Measurements from ENCODE around the gene TTC4. TPM values are rescaled to one million over a fixed set of nuclear protein-coding genes. Genes with fewer than 3 reads are reported as not detected.

Gene TTC4
- total RNA-seq, 4 donors from 2014 or later = 14.6 to 29.7 (median 20.8) TPM

- Histone ChIP-seq H3K36me3 (peaks cover 0 to 8% (median 0%) of the 10 kb centered on the region in 3 donors), H3K4me3 (no peak overlapping the region), H3K27me3 (no peaks in the 10 kb centered on the region), H3K4me1 (no peaks in the 10 kb centered on the region), H3K27ac (no peak overlapping the region), H3K9me3 (peaks cover 0 to 1% (median 0%) of the 10 kb centered on the region in 4 donors)
- TF ChIP-seq CTCF (IDR thresholded peaks at IDR 0.05) = no peak
- no peak for TF ChIP-seq EP300 (IDR thresholded peaks at IDR 0.05)
- TF ChIP-seq POLR2A (IDR thresholded peaks at IDR 0.05) = no peak
- 67 to 72% methylated on average over 14 of the region's 17 CpGs for WGBS, 2 donors
- no peak for DNase-seq (ENCODE audit: low spot score in 2 of 2)
Observed at GRCh38 chr1:54678776-54679643, 36.7 kb upstream of the TTC4 start.

- peaks cover 0 to under 1% (median 0%) of the 10 kb centered on the region in 3 donors for H3K36me3 ChIP-seq
- 78 to 81% methylated on average over 7 of the region's 7 CpGs for WGBS, 2 donors
- H3K27me3 ChIP-seq = no peaks in the 10 kb centered on the region
- no peak for DNase-seq (ENCODE audit: low spot score in 2 of 2)
- no peak overlapping the region for H3K4me3 ChIP-seq
- no peaks in the 10 kb centered on the region for H3K9me3 ChIP-seq
- TF ChIP-seq EP300 (IDR thresholded peaks at IDR 0.05) (no peak), CTCF (IDR thresholded peaks at IDR 0.05) (no peak), POLR2A (IDR thresholded peaks at IDR 0.05) (no peak)
- H3K27ac ChIP-seq = no peak overlapping the region
- no peaks in the 10 kb centered on the region for H3K4me1 ChIP-seq
Observed at GRCh38 chr1:54679706-54680105, 36.0 kb upstream of the TTC4 start.

GRCh38 chr1:54680387-54680786 lies 35.3 kb upstream of the TTC4 start:
- TF ChIP-seq CTCF (IDR thresholded peaks at IDR 0.05) (no peak), POLR2A (IDR thresholded peaks at IDR 0.05) (no peak), EP300 (IDR thresholded peaks at IDR 0.05) (no peak)
- Histone ChIP-seq H3K4me3 (no peak overlapping the region), H3K9me3 (no peaks in the 10 kb centered on the region), H3K27me3 (no peaks in the 10 kb centered on the region), H3K27ac (no peak overlapping the region), H3K4me1 (no peaks in the 10 kb centered on the region), H3K36me3 (no peaks in the 10 kb centered on the region)
- no peak for DNase-seq (ENCODE audit: low spot score in 2 of 2)
- WGBS, 2 donors = 70 to 83% methylated on average over 4 to 8 of the region's 8 CpGs

GRCh38 chr1:54681358-54681757 lies 34.3 kb upstream of the TTC4 start:
- H3K27ac ChIP-seq = no peak overlapping the region
- no peak for DNase-seq (ENCODE audit: low spot score in 2 of 2)
- no peaks in the 10 kb centered on the region for H3K27me3 ChIP-seq
- no peak overlapping the region for H3K4me3 ChIP-seq
- H3K9me3 ChIP-seq = no peaks in the 10 kb centered on the region
- H3K4me1 ChIP-seq = no peaks in the 10 kb centered on the region
- TF ChIP-seq EP300 (IDR thresholded peaks at IDR 0.05) (no peak), POLR2A (IDR thresholded peaks at IDR 0.05) (no peak), CTCF (IDR thresholded peaks at IDR 0.05) (no peak)
- no peaks in the 10 kb centered on the region for H3K36me3 ChIP-seq

- Histone ChIP-seq H3K27me3 (no peaks in the 10 kb centered on the region), H3K4me1 (no peaks in the 10 kb centered on the region), H3K9me3 (no peaks in the 10 kb centered on the region), H3K27ac (no peak overlapping the region), H3K4me3 (no peak overlapping the region), H3K36me3 (no peaks in the 10 kb centered on the region)
- TF ChIP-seq POLR2A (IDR thresholded peaks at IDR 0.05) = no peak
- no peak for TF ChIP-seq EP300 (IDR thresholded peaks at IDR 0.05)
- TF ChIP-seq CTCF (IDR thresholded peaks at IDR 0.05) = no peak
- 82 to 86% methylated on average over 6 of the region's 6 CpGs for WGBS, 2 donors
- DNase-seq (ENCODE audit: low spot score in 2 of 2) = no peak
Observed at GRCh38 chr1:54683453-54683852, 32.2 kb upstream of the TTC4 start.

All from tibial nerve (tissue), 4 donors.